ENCODE data around the gene GOLT1A.

The GOLT1A gene

GRCh38 chr1:204170494-204171155 is 43.2 kb downstream of the GOLT1A start:
- no peak overlapping the region for H3K4me3 ChIP-seq (ENCODE audit: low read depth, low read length)
- no peak for TF ChIP-seq CTCF (IDR thresholded peaks at IDR 0.05; ENCODE audit: borderline replicate concordance, insufficient read depth, low read depth, low read length)

GRCh38 chr1:204169858-204170257 is 43.9 kb downstream of the GOLT1A start:
- H3K4me3 ChIP-seq (ENCODE audit: low read depth, low read length), result no peak overlapping the region
- no peak for TF ChIP-seq CTCF (IDR thresholded peaks at IDR 0.05; ENCODE audit: borderline replicate concordance, insufficient read depth, low read depth, low read length)

GRCh38 chr1:204167730-204168129 is 46.1 kb downstream of the GOLT1A start:
- no peak for TF ChIP-seq CTCF (IDR thresholded peaks at IDR 0.05; ENCODE audit: borderline replicate concordance, insufficient read depth, low read depth, low read length)
- no peak overlapping the region for H3K4me3 ChIP-seq (ENCODE audit: low read depth, low read length)

GRCh38 chr1:204166219-204166618 is 47.6 kb downstream of the GOLT1A start, which contains the start of gene REN:
REN (minus strand) TSS chr1:204166337; CDS start chr1:204166293, 44 bp downstream.
- no peak within 1 kb of the TSS for H3K4me3 ChIP-seq (ENCODE audit: low read depth, low read length)
- TF ChIP-seq CTCF (IDR thresholded peaks at IDR 0.05; ENCODE audit: borderline replicate concordance, insufficient read depth, low read depth, low read length), result no peak

GRCh38 chr1:204162494-204163074 is 51.2 kb downstream of the GOLT1A start:
- peak; percentile 99 for TF ChIP-seq CTCF (IDR thresholded peaks at IDR 0.05; ENCODE audit: borderline replicate concordance, insufficient read depth, low read depth, low read length)
- H3K4me3 ChIP-seq (ENCODE audit: low read depth, low read length), result no peak overlapping the region

- H3K4me3 ChIP-seq (ENCODE audit: low read depth, low read length), result no peak overlapping the region
- no peak for TF ChIP-seq CTCF (IDR thresholded peaks at IDR 0.05; ENCODE audit: borderline replicate concordance, insufficient read depth, low read depth, low read length)
Measured at GRCh38 chr1:204161609-204162493, 51.9 kb downstream of the GOLT1A start.
